IMR-90 (cell line): ENCODE data around the gene EIF3L. TPM values are rescaled to one million over a fixed set of nuclear protein-coding genes. Genes with fewer than 3 reads are reported as not detected.

ENCODE experiments used
- ATAC-seq: fragments of 200-7000 bp; cut with Tn5 transposase; 2 replicates; pipeline ENCODE4 v1.9.1; 2020; ENCODE audit warnings: low read depth, mild to moderate bottlenecking, moderate library complexity
- BruUV-seq: library from RNA; stranded (reverse); fragments of 400-500 nt; replicated peaks from 2 replicates; lab custom pipeline; 2021; lab: Mats Ljungman, UMichigan
- CTCF ChIA-PET: fragments of 300-600 bp; formaldehyde crosslinking; extraction: SDS; loops from one replicate; lab custom pipeline; 2021; ENCODE audit warnings: antibody characterized with exemption; lab: Yijun Ruan, JAX
- POLR2A ChIA-PET: fragments of 300-600 bp; sonication (Branson Sonifier 250); formaldehyde crosslinking; loops from one replicate; lab custom pipeline; 2022; ENCODE audit warnings: antibody characterized with exemption; ENCODE audit not compliant: unreplicated experiment; lab: Charles Lee
- DNase-seq: peaks from one replicate; pipeline ENCODE4 v3.0.0; 2013
- H2AFZ ChIP-seq: replicated peaks from 2 replicates; pipeline ENCODE3; 2013; ENCODE audit warnings: low read length, mild to moderate bottlenecking; ENCODE audit not compliant: poor library complexity
- H2AK5ac ChIP-seq: 2 replicates; pipeline ENCODE4 v1.6.1; 2013; ENCODE audit warnings: low read depth, low read length, inconsistent platforms
- H2AK9ac ChIP-seq: replicated peaks from 2 replicates; pipeline ENCODE3; 2013; ENCODE audit warnings: mild to moderate bottlenecking, low read depth, low read length, moderate library complexity; ENCODE audit not compliant: poor library complexity
- H2BK120ac ChIP-seq: 2 replicates; pipeline ENCODE4 v1.6.1; 2013; ENCODE audit warnings: low read depth, low read length, inconsistent platforms
- H2BK15ac ChIP-seq: 3 replicates; pipeline ENCODE4 v1.6.1; 2013; ENCODE audit warnings: low read depth, low read length, inconsistent platforms
- H2BK20ac ChIP-seq: 2 replicates; pipeline ENCODE4 v1.6.1; 2013; ENCODE audit warnings: low read depth, mild to moderate bottlenecking, inconsistent platforms, low read length, moderate library complexity
- H2BK5ac ChIP-seq: 2 replicates; pipeline ENCODE4 v1.6.1; 2013; ENCODE audit warnings: mild to moderate bottlenecking, low read depth, low read length, inconsistent platforms; ENCODE audit not compliant: poor library complexity, severe bottlenecking
- H3K14ac ChIP-seq: replicated peaks from 2 replicates; pipeline ENCODE4 v1.6.1; 2013; ENCODE audit warnings: low read depth, low read length, inconsistent platforms
- H3K18ac ChIP-seq: 2 replicates; pipeline ENCODE4 v1.6.1; 2013; ENCODE audit warnings: low read depth, low read length, control low read depth
- H3K23ac ChIP-seq: 2 replicates; pipeline ENCODE4 v1.6.1; 2013; ENCODE audit warnings: low read depth, low read length, inconsistent platforms
- H3K27ac ChIP-seq: 2 replicates; pipeline ENCODE4 v1.5.1; 2013; ENCODE audit warnings: mild to moderate bottlenecking, control low read depth, low read length; ENCODE audit not compliant: insufficient read depth
- H3K27me3 ChIP-seq: 2 replicates; pipeline ENCODE4 v1.6.1; 2013; ENCODE audit warnings: low read length; ENCODE audit not compliant: control insufficient read depth, insufficient read depth
- H3K36me3 ChIP-seq: 2 replicates; pipeline ENCODE4 v1.6.1; 2013; ENCODE audit warnings: low read length, mixed read lengths; ENCODE audit not compliant: control insufficient read depth, insufficient read depth
- H3K4ac ChIP-seq: 2 replicates; pipeline ENCODE4 v1.6.1; 2013; ENCODE audit warnings: low read depth, low read length, inconsistent platforms
- H3K4me1 ChIP-seq: 2 replicates; pipeline ENCODE4 v1.6.1; 2013; ENCODE audit warnings: low read length, mixed read lengths; ENCODE audit not compliant: control insufficient read depth, insufficient read depth
- H3K4me2 ChIP-seq: 2 replicates; pipeline ENCODE4 v1.6.1; 2013; ENCODE audit warnings: low read depth, mild to moderate bottlenecking, control low read depth, low read length, moderate library complexity
- H3K4me3 ChIP-seq: 2 replicates; pipeline ENCODE4 v1.5.1; 2013; ENCODE audit warnings: low read depth, mild to moderate bottlenecking, control low read depth, low read length, moderate library complexity; ENCODE audit not compliant: insufficient read depth
- H3K56ac ChIP-seq: 2 replicates; pipeline ENCODE4 v1.6.1; 2013; ENCODE audit warnings: low read length, inconsistent platforms; ENCODE audit not compliant: insufficient read depth; ENCODE audit errors: extremely low read depth
- H3K79me1 ChIP-seq, 2 experiments: 2 replicates each; pipeline ENCODE4 v1.6.1; 2013; ENCODE audit warnings: low read length in 2 of 2, inconsistent platforms in 1 of 2, low read depth in 1 of 2
- H3K9ac ChIP-seq: 2 replicates; pipeline ENCODE4 v1.6.1; 2013; ENCODE audit warnings: low read depth, low read length, control low read depth
- H3K9me1 ChIP-seq: 2 replicates; pipeline ENCODE4 v1.6.1; 2013; ENCODE audit warnings: low read length, inconsistent platforms; ENCODE audit not compliant: insufficient read depth
- H3K9me3 ChIP-seq: 2 replicates; pipeline ENCODE4 v1.6.1; 2013; ENCODE audit warnings: low read length; ENCODE audit not compliant: control insufficient read depth, insufficient read depth
- H4K20me1 ChIP-seq: 2 replicates; pipeline ENCODE4 v1.6.1; 2013; ENCODE audit warnings: low read length, inconsistent platforms; ENCODE audit not compliant: insufficient read depth
- H4K5ac ChIP-seq: 2 replicates; pipeline ENCODE4 v1.6.1; 2013; ENCODE audit warnings: mild to moderate bottlenecking, low read depth, low read length, control low read depth
- H4K8ac ChIP-seq, 2 experiments: 2 replicates each; pipeline ENCODE4 v1.6.1; 2013; ENCODE audit warnings: low read depth in 2 of 2, low read length in 2 of 2, control low read depth in 1 of 2, inconsistent platforms in 1 of 2
- H4K91ac ChIP-seq: 2 replicates; pipeline ENCODE4 v1.6.1; 2013; ENCODE audit warnings: low read depth, low read length, inconsistent platforms; ENCODE audit not compliant: insufficient read depth
- BHLHE40 ChIP-seq: fragments of 150-350 bp; IDR thresholded peaks from 2 replicates; pipeline ENCODE4 v1.6.1; 2016; ENCODE audit warnings: mild to moderate bottlenecking, low read depth, low read length
- CEBPB ChIP-seq: IDR thresholded peaks from 2 replicates; pipeline ENCODE4 v1.6.1; 2012; ENCODE audit warnings: low read depth, low read length, improper control_type of control experiment
- CTCF ChIP-seq: conservative IDR thresholded peaks from 2 replicates; pipeline ENCODE4 v1.5.1; 2012; ENCODE audit warnings: mild to moderate bottlenecking, low read depth, low read length, improper control_type of control experiment
- ELK1 ChIP-seq: fragments of 150-350 bp; IDR thresholded peaks from 2 replicates; pipeline ENCODE4 v1.6.1; 2016; ENCODE audit warnings: low read depth, mild to moderate bottlenecking, low read length, moderate library complexity, borderline replicate concordance
- FOS ChIP-seq: fragments of 150-350 bp; IDR thresholded peaks from 2 replicates; pipeline ENCODE4 v1.6.1; 2016; ENCODE audit warnings: low read depth, low read length
- MAFK ChIP-seq: IDR thresholded peaks from 2 replicates; pipeline ENCODE4 v1.6.1; 2012; ENCODE audit warnings: low read depth, low read length, improper control_type of control experiment
- MAZ ChIP-seq: IDR thresholded peaks from 2 replicates; pipeline ENCODE4 v1.6.1; 2012; ENCODE audit warnings: low read depth, mild to moderate bottlenecking, low read length, improper control_type of control experiment, moderate library complexity, borderline replicate concordance
- MXI1 ChIP-seq: IDR thresholded peaks from 2 replicates; pipeline ENCODE4 v1.6.1; 2012; ENCODE audit warnings: low read depth, mild to moderate bottlenecking, low read length, moderate library complexity, borderline replicate concordance
- NFE2L2 ChIP-seq: fragments of 150-350 bp; IDR thresholded peaks from 2 replicates; pipeline ENCODE4 v1.6.1; 2016; ENCODE audit warnings: low read depth, mild to moderate bottlenecking, low read length
- POLR2A ChIP-seq: IDR thresholded peaks from 2 replicates; pipeline ENCODE4 v1.6.1; 2012; ENCODE audit warnings: mild to moderate bottlenecking, low read depth, low read length
- RAD21 ChIP-seq: IDR thresholded peaks from 2 replicates; pipeline ENCODE4 v1.6.1; 2012; ENCODE audit warnings: low read length, improper control_type of control experiment
- RCOR1 ChIP-seq: IDR thresholded peaks from 2 replicates; pipeline ENCODE4 v1.6.1; 2012; ENCODE audit warnings: mild to moderate bottlenecking, low read length, improper control_type of control experiment; ENCODE audit not compliant: insufficient replicate concordance
- RFX5 ChIP-seq: IDR thresholded peaks from 2 replicates; pipeline ENCODE4 v1.8.0; 2012; ENCODE audit warnings: low read depth, mild to moderate bottlenecking, low read length, moderate library complexity
- SMC3 ChIP-seq: fragments of 150-350 bp; IDR thresholded peaks from 2 replicates; pipeline ENCODE4 v1.6.1; 2016; ENCODE audit warnings: low read depth, mild to moderate bottlenecking, antibody characterized with exemption, low read length, moderate library complexity
- USF2 ChIP-seq: fragments of 150-350 bp; IDR thresholded peaks from 2 replicates; pipeline ENCODE4 v1.6.1; 2017; ENCODE audit warnings: mild to moderate bottlenecking, antibody characterized with exemption, low read length, low read depth
- whole genome bisulfite sequencing, 2 experiments: methylation state at CpG; one replicate each; pipeline versions ENCODE4 v1.1.5 to v1.1.7; 2013; ENCODE audit warnings: missing lambda C conversion rate in 2 of 2; ENCODE audit not compliant: insufficient read length in 1 of 2; ENCODE audit errors: extremely low coverage in 2 of 2; 5-methylcytosine and 5-hydroxymethylcytosine counted together
- dilution Hi-C: fragments of 300-500 bp; cut with HindIII; formaldehyde crosslinking; loops from one replicate; pipeline ENCODE4 v1.14.3; 2018; ENCODE audit warnings: low sequenced_read_pairs; ENCODE audit not compliant: unreplicated experiment
- in situ Hi-C: fragments of 300-500 bp; cut with MboI; formaldehyde crosslinking; loops from 3 replicates; pipeline ENCODE4 v1.14.3; 2019; ENCODE audit warnings: low sequenced_read_pairs, inconsistent platforms, mixed read lengths
- intact Hi-C: fragments of 100-400 bp; cut with micrococcal nuclease; formaldehyde crosslinking; loops from 2 replicates; pipeline ENCODE4 v1.10.0; 2022
- polyA plus RNA-seq, 3 experiments: library from polyadenylated mRNA; depleted of rRNA; stranded (reverse); fragments of >200 nt; gene quantifications; 2 replicates each; pipeline ENCODE4 v1.2.3, GENCODE V29; 2012; ENCODE audit warnings: low replicate concordance in 1 of 3
- total RNA-seq: library from RNA; depleted of rRNA; stranded (reverse); fragments of >200 nt; gene quantifications from 2 replicates; pipeline ENCODE4 v1.2.3, GENCODE V29; 2012

EIF3L gene
- total and polyA plus RNA-seq, 2 of the 4 experiments (the other 2 are of a cell fraction) = 391 to 593 TPM

- H4K5ac ChIP-seq = no peak overlapping the region
- intact Hi-C loops (no loop called here), dilution Hi-C loops (no loop called here), in situ Hi-C loops (no loop called here)
- peaks cover 56% of the 10 kb centered on the region for H3K36me3 ChIP-seq
- H4K20me1 ChIP-seq = peaks cover 24% of the 10 kb centered on the region
- H3K56ac ChIP-seq = no peak overlapping the region
- no peak overlapping the region for H3K4me3 ChIP-seq
- H2AK5ac ChIP-seq = no peak overlapping the region
- no peak overlapping the region for H3K9ac ChIP-seq
- no peak overlapping the region for H2BK5ac ChIP-seq
- no peak overlapping the region for H3K4me2 ChIP-seq
- H4K8ac ChIP-seq = no peak overlapping the region
- H3K27me3 ChIP-seq = no peaks in the 10 kb centered on the region
- H3K9me3 ChIP-seq = no peaks in the 10 kb centered on the region
- no peak overlapping the region for H2BK20ac ChIP-seq
- H3K79me1 ChIP-seq = peaks cover 0 to 35% of the 10 kb centered on the region in 2 experiments; a peak in 3 of 4 replicates
- no peak overlapping the region for H3K27ac ChIP-seq
- 95% methylated on average over 9 of the region's 32 CpGs; no CpG with 5 or more reads in 1 of the 2 experiments for WGBS, 2 experiments
- ChIA-PET CTCF (no interaction called here), POLR2A (interaction anchor here (0.6 kb wide), 1 partner anchor 22 kb away, joined by 8 read pairs; no protein-coding TSS in a partner anchor)
- BruUV-seq = no TSS peak
- no peak overlapping the region for H3K14ac ChIP-seq
- DNase-seq = no peak
- no peak for ATAC-seq
- H3K9me1 ChIP-seq = no peaks in the 10 kb centered on the region
- H3K4ac ChIP-seq = no peak overlapping the region
- no peak overlapping the region for H2BK15ac ChIP-seq
- H4K91ac ChIP-seq = no peak overlapping the region
- H2AFZ ChIP-seq = no peak overlapping the region
- no peak overlapping the region for H3K18ac ChIP-seq
- no peak overlapping the region for H3K23ac ChIP-seq
- no peak overlapping the region for H2BK120ac ChIP-seq
- peaks cover 3% of the 10 kb centered on the region; the same call in 1 of the 2 replicates for H3K4me1 ChIP-seq
- H2AK9ac ChIP-seq = no peak overlapping the region
- no peak for TF ChIP-seq CEBPB
- no peak for TF ChIP-seq CTCF
- no peak for TF ChIP-seq FOS
- TF ChIP-seq ELK1 = no peak
- no peak for TF ChIP-seq POLR2A
- no peak for TF ChIP-seq MAZ
- TF ChIP-seq BHLHE40 = no peak
- TF ChIP-seq USF2 = no peak
- TF ChIP-seq SMC3 = no peak
- no peak for TF ChIP-seq MXI1
- no peak for TF ChIP-seq NFE2L2
- TF ChIP-seq RFX5 = no peak
- TF ChIP-seq RCOR1 = no peak
- no peak for TF ChIP-seq RAD21
- TF ChIP-seq MAFK = no peak
These were observed 77.8 kb downstream of the EIF3L start for GRCh38 chr22:37926771-37927636.
